OCI-LY1 (cell line): ENCODE results near the gene BCL2L11.

Source experiments
- H2AFZ ChIP-seq: fragments of 200-600 bp; sonication (generic), shearing (Covaris generic); 2 replicates; pipeline ENCODE4 v1.6.0; 2014; ENCODE audit warnings: antibody characterized with exemption, mild to moderate bottlenecking, low read length
- H3F3A ChIP-seq: fragments of 200-600 bp; sonication (generic), shearing (Covaris generic); 2 replicates; pipeline ENCODE4 v1.6.0; 2014; ENCODE audit warnings: mild to moderate bottlenecking, antibody characterized with exemption, low read length, moderate library complexity; ENCODE audit not compliant: insufficient read depth
- H3K27ac ChIP-seq: fragments of 200-600 bp; sonication (generic); 2 replicates; pipeline ENCODE4 v1.5.1; 2014; ENCODE audit warnings: low read length, mixed run types, mild to moderate bottlenecking, low read depth; ENCODE audit not compliant: poor library complexity, severe bottlenecking
- H3K27me3 ChIP-seq: fragments of 200-600 bp; sonication (generic); 2 replicates; pipeline ENCODE4 v1.6.0; 2014; ENCODE audit warnings: antibody characterized with exemption, mild to moderate bottlenecking, low read length, moderate library complexity; ENCODE audit not compliant: insufficient read depth
- H3K36me3 ChIP-seq: fragments of 200-600 bp; sonication (generic); 2 replicates; pipeline ENCODE4 v1.6.1; 2014; ENCODE audit warnings: mild to moderate bottlenecking, antibody characterized with exemption, low read length, moderate library complexity, mixed read lengths; ENCODE audit not compliant: insufficient read depth
- H3K4me1 ChIP-seq: fragments of 200-600 bp; sonication (generic); 2 replicates; pipeline ENCODE4 v1.5.1; 2014; ENCODE audit warnings: mild to moderate bottlenecking, low read length, moderate library complexity; ENCODE audit not compliant: insufficient read depth, severe bottlenecking
- H3K4me2 ChIP-seq: fragments of 200-600 bp; sonication (generic), shearing (Covaris generic); 2 replicates; pipeline ENCODE4 v1.6.1; 2014; ENCODE audit warnings: low read length
- H3K4me3 ChIP-seq: fragments of 200-600 bp; sonication (generic); 2 replicates; pipeline ENCODE4 v1.5.1; 2014; ENCODE audit warnings: low read length, low read depth, mild to moderate bottlenecking, mixed read lengths; ENCODE audit not compliant: poor library complexity, severe bottlenecking
- H3K79me2 ChIP-seq: fragments of 200-600 bp; shearing (Covaris generic); 2 replicates; pipeline ENCODE4 v1.6.1; 2016; ENCODE audit warnings: mixed run types, low read length, mixed read lengths; ENCODE audit not compliant: insufficient read depth
- H3K9ac ChIP-seq: fragments of 200-600 bp; sonication (generic), shearing (Covaris generic); 2 replicates; pipeline ENCODE4 v1.6.1; 2014; ENCODE audit warnings: mild to moderate bottlenecking, low read length, mixed read lengths
- H3K9me2 ChIP-seq: fragments of 200-600 bp; sonication (generic), shearing (Covaris generic); 2 replicates; pipeline ENCODE4 v1.6.1; 2014; ENCODE audit warnings: low read depth, mild to moderate bottlenecking, low read length, mixed read lengths
- H3K9me3 ChIP-seq: fragments of 200-600 bp; shearing (Covaris generic); 2 replicates; pipeline ENCODE4 v1.6.1; 2014; ENCODE audit warnings: low read length, mixed read lengths
- H4K20me1 ChIP-seq: fragments of 200-600 bp; sonication (generic), shearing (Covaris generic); 2 replicates; pipeline ENCODE4 v1.6.0; 2016; ENCODE audit warnings: mild to moderate bottlenecking, low read length; ENCODE audit not compliant: insufficient read depth
- EZH2 ChIP-seq: fragments of 200-600 bp; sonication (generic), shearing (Covaris generic); IDR thresholded peaks from 2 replicates; pipeline ENCODE4 v1.8.0; 2017; ENCODE audit warnings: borderline replicate concordance, mixed run types, mild to moderate bottlenecking, antibody characterized with exemption, low read length, moderate library complexity, mixed read lengths
- TF ChIP-seq, protein P1 (sequence below): fragments of 200-600 bp; sonication (generic), shearing (Covaris generic); IDR thresholded peaks from 2 replicates; pipeline ENCODE4 v1.5.1; 2017; ENCODE audit warnings: mild to moderate bottlenecking, antibody characterized with exemption, low read length, moderate library complexity, mixed read lengths

BCL2L11 gene

DNA sequence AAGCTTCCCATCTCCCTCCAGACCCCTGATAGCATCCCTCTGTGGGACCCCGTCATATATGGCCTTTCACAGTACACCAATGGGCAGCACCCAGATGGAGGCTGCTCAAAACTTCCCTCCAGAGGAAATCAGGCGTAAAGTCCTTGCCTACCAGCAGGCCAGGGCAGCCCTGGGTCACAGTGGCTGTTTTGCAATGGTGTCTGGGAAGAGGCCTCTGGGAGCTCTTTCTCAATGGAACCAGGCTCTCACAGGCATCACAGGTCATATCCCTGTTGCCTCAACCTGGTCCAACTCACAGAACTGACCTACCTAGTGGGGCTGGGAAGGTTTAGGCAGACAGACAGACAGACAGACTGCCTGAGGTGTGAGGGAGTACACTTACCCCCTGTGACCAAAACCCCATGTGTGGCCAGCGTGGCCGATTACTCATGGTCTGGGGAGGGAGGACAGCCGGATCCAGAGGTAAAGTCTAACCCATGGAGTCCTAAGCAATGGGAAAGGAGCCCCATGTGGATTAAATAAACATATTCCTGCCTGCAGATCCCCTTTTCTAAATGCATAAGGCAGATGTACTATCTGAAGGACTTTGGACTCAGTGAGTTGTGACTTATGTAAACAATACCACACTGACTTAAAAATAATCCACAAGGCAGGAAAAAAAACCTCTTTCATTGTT is 58.2 kb downstream of the BCL2L11 start:
- Histone ChIP-seq H3K27me3 (no peaks in the 10 kb centered on the region), H3K4me2 (no peak overlapping the region), H3K27ac (no peak overlapping the region), H3K4me1 (no peaks in the 10 kb centered on the region), H3F3A (no peaks in the 10 kb centered on the region), H4K20me1 (no peaks in the 10 kb centered on the region), H3K4me3 (no peak overlapping the region), H3K79me2 (no peaks in the 10 kb centered on the region), H3K36me3 (no peaks in the 10 kb centered on the region), H3K9me3 (no peaks in the 10 kb centered on the region), H3K9ac (no peak overlapping the region), H3K9me2 (no peaks in the 10 kb centered on the region), H2AFZ (no peak overlapping the region)
- TF ChIP-seq, protein P1, sequence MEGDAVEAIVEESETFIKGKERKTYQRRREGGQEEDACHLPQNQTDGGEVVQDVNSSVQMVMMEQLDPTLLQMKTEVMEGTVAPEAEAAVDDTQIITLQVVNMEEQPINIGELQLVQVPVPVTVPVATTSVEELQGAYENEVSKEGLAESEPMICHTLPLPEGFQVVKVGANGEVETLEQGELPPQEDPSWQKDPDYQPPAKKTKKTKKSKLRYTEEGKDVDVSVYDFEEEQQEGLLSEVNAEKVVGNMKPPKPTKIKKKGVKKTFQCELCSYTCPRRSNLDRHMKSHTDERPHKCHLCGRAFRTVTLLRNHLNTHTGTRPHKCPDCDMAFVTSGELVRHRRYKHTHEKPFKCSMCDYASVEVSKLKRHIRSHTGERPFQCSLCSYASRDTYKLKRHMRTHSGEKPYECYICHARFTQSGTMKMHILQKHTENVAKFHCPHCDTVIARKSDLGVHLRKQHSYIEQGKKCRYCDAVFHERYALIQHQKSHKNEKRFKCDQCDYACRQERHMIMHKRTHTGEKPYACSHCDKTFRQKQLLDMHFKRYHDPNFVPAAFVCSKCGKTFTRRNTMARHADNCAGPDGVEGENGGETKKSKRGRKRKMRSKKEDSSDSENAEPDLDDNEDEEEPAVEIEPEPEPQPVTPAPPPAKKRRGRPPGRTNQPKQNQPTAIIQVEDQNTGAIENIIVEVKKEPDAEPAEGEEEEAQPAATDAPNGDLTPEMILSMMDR, result no peak
- no peak for TF ChIP-seq EZH2

DNA sequence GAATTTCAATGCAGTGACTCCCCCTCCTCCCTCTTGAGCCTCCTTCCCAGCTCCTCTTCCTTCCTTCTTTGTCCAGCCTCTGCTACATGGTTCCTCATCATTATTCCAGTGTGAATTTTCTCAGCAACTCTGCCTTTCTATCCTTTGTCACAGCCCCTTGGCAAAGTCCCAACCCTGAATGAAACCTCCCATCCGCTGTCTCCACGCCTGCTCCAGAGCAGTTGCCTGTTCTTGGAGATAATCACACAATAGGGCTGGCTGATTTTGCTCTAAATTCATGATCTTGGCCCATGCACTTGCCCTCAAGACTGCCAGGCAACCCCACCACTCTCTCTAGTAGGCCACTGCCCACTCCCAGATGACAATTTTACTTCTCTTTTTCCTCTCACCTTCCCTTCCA is 61.4 kb downstream of the BCL2L11 start:
- Histone ChIP-seq H2AFZ (no peak overlapping the region), H3K9me3 (no peaks in the 10 kb centered on the region), H3K9me2 (no peaks in the 10 kb centered on the region), H3K27ac (no peak overlapping the region), H3K4me1 (no peaks in the 10 kb centered on the region), H3K4me3 (no peak overlapping the region), H4K20me1 (no peaks in the 10 kb centered on the region), H3K4me2 (no peak overlapping the region), H3K9ac (no peak overlapping the region), H3K36me3 (no peaks in the 10 kb centered on the region), H3K27me3 (no peaks in the 10 kb centered on the region), H3K79me2 (no peaks in the 10 kb centered on the region), H3F3A (no peaks in the 10 kb centered on the region)
- no peak for TF ChIP-seq EZH2
- TF ChIP-seq, protein P1, result no peak

DNA sequence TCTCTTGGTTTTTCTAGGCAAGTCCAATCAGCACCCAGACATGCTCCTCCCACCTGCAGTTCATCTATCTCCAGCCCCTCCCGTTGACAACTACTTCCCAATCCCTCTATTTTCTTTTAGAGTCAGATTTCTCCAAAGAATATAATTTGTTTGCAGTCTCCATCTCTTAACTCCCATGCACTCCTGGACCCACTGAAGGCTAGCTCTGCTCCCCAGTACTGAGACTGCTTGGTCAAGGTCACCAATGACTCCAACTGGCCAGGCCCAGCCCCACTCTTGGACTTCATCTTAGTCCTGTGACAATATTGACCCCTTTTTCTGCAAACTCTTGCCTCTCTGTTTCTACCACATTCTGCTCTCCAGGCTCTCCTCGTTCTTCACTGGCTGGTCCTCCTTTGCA is 62.0 kb downstream of the BCL2L11 start:
- no peaks in the 10 kb centered on the region for H3K9me2 ChIP-seq
- no peaks in the 10 kb centered on the region for H3K9me3 ChIP-seq

More for the DNA sequence above, 62.0 kb downstream of the BCL2L11 start:
- Histone ChIP-seq H3K4me1 (no peaks in the 10 kb centered on the region), H3K4me2 (no peak overlapping the region), H4K20me1 (no peaks in the 10 kb centered on the region), H3F3A (no peaks in the 10 kb centered on the region), H3K4me3 (no peak overlapping the region), H2AFZ (no peak overlapping the region), H3K36me3 (no peaks in the 10 kb centered on the region), H3K27me3 (no peaks in the 10 kb centered on the region), H3K9ac (no peak overlapping the region), H3K79me2 (no peaks in the 10 kb centered on the region), H3K27ac (no peak overlapping the region)
- TF ChIP-seq, protein P1, result no peak
- TF ChIP-seq EZH2, result no peak
